NCI-H146 treated with DMSO at 0.1 percent for 48 hours (cell line): ENCODE measurements around the gene CABLES1.
A peak's percentile ranks its signal among the peaks of the same experiment; 100 is the strongest.
"Not testable (repeated sequence)": the region's sequence is repeated elsewhere in the genome, so short reads cannot be mapped to it uniquely, and the experiment has no call there.

Experiments used
- DNase-seq: peaks from one replicate; lab custom pipeline; 2025; ENCODE audit not compliant: unreplicated experiment; lab: John Stamatoyannopoulos, UW

The CABLES1 gene

GRCh38 chr18:23134780-23135549, at the start of gene CABLES1:
CABLES1 (plus strand) TSS chr18:23135485; CDS start chr18:23135763, 278 bp downstream.
- peak; percentile 79 for DNase-seq

GRCh38 chr18:23087352-23087751, 47.9 kb upstream of the CABLES1 start:
- no peak for DNase-seq

- no peak for DNase-seq
Observed at GRCh38 chr18:23088310-23088709, 47.0 kb upstream of the CABLES1 start.

GRCh38 chr18:23091017-23091993, 44.0 kb upstream of the CABLES1 start:
- DNase-seq = not testable (repeated sequence)

GRCh38 chr18:23092121-23092520, 43.2 kb upstream of the CABLES1 start:
- no peak for DNase-seq

GRCh38 chr18:23093130-23093529, 42.2 kb upstream of the CABLES1 start:
- not testable (repeated sequence) for DNase-seq

- no peak for DNase-seq
Observed at GRCh38 chr18:23093772-23094171, 41.5 kb upstream of the CABLES1 start.

GRCh38 chr18:23094411-23095190, 40.7 kb upstream of the CABLES1 start:
- DNase-seq = no peak

- no peak for DNase-seq
Observed at GRCh38 chr18:23095463-23095862, 39.8 kb upstream of the CABLES1 start.

GRCh38 chr18:23097016-23097415, 38.3 kb upstream of the CABLES1 start:
- not testable (repeated sequence) for DNase-seq

GRCh38 chr18:23099621-23100020, 35.7 kb upstream of the CABLES1 start:
- no peak for DNase-seq

GRCh38 chr18:23101861-23102432, 33.3 kb upstream of the CABLES1 start:
- peak; percentile 45 for DNase-seq

GRCh38 chr18:23102493-23103261, 32.6 kb upstream of the CABLES1 start:
- DNase-seq = no peak

GRCh38 chr18:23103449-23103848, 31.8 kb upstream of the CABLES1 start:
- no peak for DNase-seq

GRCh38 chr18:23105030-23105429, 30.3 kb upstream of the CABLES1 start:
- DNase-seq = no peak

GRCh38 chr18:23105581-23106219, 29.6 kb upstream of the CABLES1 start:
- DNase-seq = no peak

- no peak for DNase-seq
Observed at GRCh38 chr18:23106575-23106974, 28.7 kb upstream of the CABLES1 start.

- no peak for DNase-seq
Observed at GRCh38 chr18:23107718-23108117, 27.6 kb upstream of the CABLES1 start.

- no peak for DNase-seq
Observed at GRCh38 chr18:23108496-23108895, 26.8 kb upstream of the CABLES1 start.
